Breast epithelium (tissue), 4 donors: Measurements from ENCODE around the gene CBX5. TPM values are rescaled to one million over a fixed set of nuclear protein-coding genes. Genes with fewer than 3 reads are reported as not detected.
A peak's percentile ranks its signal among the peaks of the same experiment; 100 is the strongest.

Experiments used
- DNase-seq, 2 donors: peaks; one replicate each; pipeline ENCODE4 v3.0.0-alpha.2; 2019; ENCODE audit warnings: low spot score in 2 of 2
- H3K27ac ChIP-seq, 2 donors: fragments of 200-600 bp; sonication (generic) in 1 of 2; one replicate each; pipeline ENCODE4 v1.5.1; 2016 to 2019; ENCODE audit warnings: mild to moderate bottlenecking in 1 of 2
- H3K27me3 ChIP-seq, 2 donors: fragments of 200-600 bp; sonication (generic) in 1 of 2; one replicate each; pipeline versions ENCODE4 v1.5.1 to v1.6.0; 2017 to 2019; ENCODE audit warnings: control low read depth in 1 of 2, mild to moderate bottlenecking in 1 of 2
- H3K36me3 ChIP-seq: fragments of 200-600 bp; one replicate; pipeline ENCODE4 v1.5.1; 2019
- H3K4me1 ChIP-seq, 2 donors: fragments of 200-600 bp; sonication (generic); one replicate each; pipeline ENCODE4 v1.5.1; 2016 to 2019; ENCODE audit warnings: control low read depth in 1 of 2
- H3K4me3 ChIP-seq, 3 donors: fragments of 200-600 bp; sonication (generic); 1 replicate in 2 of 3; 2 replicates in 1 of 3; pipeline ENCODE4 v1.5.1; 2016 to 2019; ENCODE audit warnings: mild to moderate bottlenecking in 3 of 3, moderate library complexity in 2 of 3
- H3K9me3 ChIP-seq, 2 donors: fragments of 200-600 bp; sonication (generic) in 1 of 2; one replicate each; pipeline ENCODE4 v1.5.1; 2016 to 2019; ENCODE audit warnings: control low read depth in 1 of 2
- CTCF ChIP-seq, 3 donors: fragments of 450-650 bp; IDR thresholded peaks; one replicate each; pipeline ENCODE4 v1.5.1; 2016 to 2017; ENCODE audit warnings: antibody characterized with exemption in 3 of 3, mild to moderate bottlenecking in 3 of 3, moderate library complexity in 3 of 3
- POLR2A ChIP-seq: fragments of 450-650 bp; IDR thresholded peaks from one replicate; pipeline ENCODE4 v1.6.1; 2016; ENCODE audit warnings: antibody characterized with exemption, mild to moderate bottlenecking, moderate library complexity
- POLR2AphosphoS5 ChIP-seq, 3 donors: sonication (generic); formaldehyde crosslinking; IDR thresholded peaks; one replicate each; pipeline ENCODE4 v1.6.1; 2017; ENCODE audit warnings: antibody characterized with exemption in 3 of 3
- intact Hi-C: fragments of 100-400 bp; cut with DNase I; formaldehyde crosslinking; loops from one replicate; pipeline ENCODE4 v1.15.1; 2023; ENCODE audit warnings: low total_unique reads
- total RNA-seq, 3 donors: library from RNA; depleted of rRNA; stranded (reverse); fragments of >200 nt; gene quantifications; one replicate each; pipeline ENCODE4 v1.1.0, GENCODE V29; 2016

The CBX5 gene
- total RNA-seq, 3 donors from 2014 or later: 22.4 to 45.8 (median 31.8) TPM

DNA sequence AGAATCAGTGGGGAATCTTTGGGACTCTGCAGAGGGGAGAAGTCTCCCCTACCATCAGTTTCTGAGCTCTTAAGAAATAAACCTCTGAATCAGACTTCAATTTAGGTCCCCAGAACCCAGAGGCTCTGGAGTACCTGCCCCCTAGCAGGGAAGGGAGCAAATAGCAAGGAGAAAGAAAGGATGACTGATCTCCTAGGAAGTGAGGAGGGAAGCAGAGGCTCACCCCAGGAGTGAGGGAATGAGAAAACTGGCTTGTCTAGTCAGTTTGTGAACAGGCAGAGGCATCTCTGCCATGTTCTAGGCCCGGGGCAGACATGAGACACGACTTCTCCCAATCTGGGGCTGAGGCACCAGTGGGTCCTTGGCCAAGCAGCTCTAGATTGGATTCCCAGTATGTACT, 66.8 kb downstream of the CBX5 start:
- DNase-seq: no peak
- H3K9me3 ChIP-seq: no peaks in the 10 kb centered on the region
- peaks cover 0 to 9% of the 10 kb centered on the region in 2 donors for H3K27me3 ChIP-seq
- TF ChIP-seq POLR2A (no peak), POLR2AphosphoS5 (IDR thresholded peaks at IDR 0.05) (no peak)
- peaks cover 0 to 11% of the 10 kb centered on the region in 2 donors for H3K4me1 ChIP-seq
- intact Hi-C loops: loop anchor here (10.0 kb wide), 1 partner anchor 152 kb away; the partner anchor contains the start of gene GPR84
- no peaks in the 10 kb centered on the region for H3K36me3 ChIP-seq
- H3K27ac ChIP-seq: no peak overlapping the region
- H3K4me3 ChIP-seq: no peak overlapping the region

GRCh38 chr12:54211920-54212319, 68.0 kb downstream of the CBX5 start:
- intact Hi-C loops: loop anchor here (10.0 kb wide), 1 partner anchor 153 kb away; the partner anchor contains the start of gene GPR84
- no peak for DNase-seq

GRCh38 chr12:54210400-54210790, 69.5 kb downstream of the CBX5 start:
- Histone ChIP-seq H3K27ac (no peak overlapping the region), H3K4me3 (no peak overlapping the region), H3K4me1 (peaks cover 0 to 3% of the 10 kb centered on the region in 2 donors), H3K9me3 (no peaks in the 10 kb centered on the region), H3K36me3 (no peaks in the 10 kb centered on the region), H3K27me3 (peaks cover 0 to 4% of the 10 kb centered on the region in 2 donors)
- intact Hi-C loops: loop anchor here (10.0 kb wide), 1 partner anchor 154 kb away; the partner anchor contains the start of gene GPR84
- TF ChIP-seq CTCF (IDR thresholded peaks at IDR 0.05) (no peak), POLR2A (no peak), POLR2AphosphoS5 (IDR thresholded peaks at IDR 0.05) (no peak)
- no peak for DNase-seq

More at GRCh38 chr12:54211920-54212319, 68.0 kb downstream of the CBX5 start:
- H3K9me3 ChIP-seq: no peaks in the 10 kb centered on the region
- H3K27me3 ChIP-seq: peaks cover 0 to 4% of the 10 kb centered on the region in 2 donors
- TF ChIP-seq CTCF (IDR thresholded peaks at IDR 0.05) (no peak), POLR2AphosphoS5 (IDR thresholded peaks at IDR 0.05) (no peak), POLR2A (no peak)
- H3K4me3 ChIP-seq: no peak overlapping the region
- no peak overlapping the region for H3K27ac ChIP-seq
- no peaks in the 10 kb centered on the region for H3K36me3 ChIP-seq
- H3K4me1 ChIP-seq: peaks cover 0 to 3% of the 10 kb centered on the region in 2 donors

DNA sequence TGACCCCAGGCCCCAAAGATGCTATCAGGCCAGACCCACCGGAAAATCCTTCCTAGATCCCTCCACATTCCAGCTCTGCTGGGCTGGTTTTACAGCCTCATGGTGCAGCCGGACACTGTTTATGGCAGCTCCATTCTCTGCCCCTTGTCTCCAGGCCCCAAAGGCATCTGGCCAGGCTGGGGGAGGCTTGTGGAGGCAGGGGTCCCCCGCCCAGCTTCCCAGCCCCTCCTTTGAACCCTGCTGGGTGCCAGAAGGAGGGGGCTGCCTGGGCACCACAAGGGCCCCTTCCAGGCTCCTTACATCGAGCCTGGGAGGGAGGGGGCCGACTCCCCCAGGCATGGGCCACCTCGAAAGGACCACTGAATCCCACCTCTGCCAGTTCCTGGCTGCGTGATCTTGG, 71.3 kb downstream of the CBX5 start:
- DNase-seq: no peak
- H3K4me3 ChIP-seq: no peak overlapping the region
- no peak overlapping the region for H3K27ac ChIP-seq
- H3K36me3 ChIP-seq: no peaks in the 10 kb centered on the region
- no peaks in the 10 kb centered on the region for H3K9me3 ChIP-seq
- intact Hi-C loops: loop anchor here (10.0 kb wide), 1 partner anchor 204 kb away; the partner anchor contains the start of genes HOXC8 and HOXC9
- no peaks in the 10 kb centered on the region for H3K4me1 ChIP-seq
- H3K27me3 ChIP-seq: peaks cover 0 to 4% of the 10 kb centered on the region in 2 donors
- TF ChIP-seq CTCF (IDR thresholded peaks at IDR 0.05) (no peak), POLR2A (no peak), POLR2AphosphoS5 (IDR thresholded peaks at IDR 0.05) (no peak)

GRCh38 chr12:54207539-54208294, 72.2 kb downstream of the CBX5 start:
- intact Hi-C loops: loop anchor here (10.0 kb wide), 1 partner anchor 203 kb away; the partner anchor contains the start of genes HOXC8 and HOXC9
- no peaks in the 10 kb centered on the region for H3K36me3 ChIP-seq
- H3K9me3 ChIP-seq: no peaks in the 10 kb centered on the region
- H3K27ac ChIP-seq: no peak overlapping the region
- H3K4me1 ChIP-seq: no peaks in the 10 kb centered on the region
- H3K4me3 ChIP-seq: no peak overlapping the region
- H3K27me3 ChIP-seq: no peaks in the 10 kb centered on the region
- TF ChIP-seq POLR2A (no peak), CTCF (IDR thresholded peaks at IDR 0.05) (peak; percentile 91 to 94 (median 94)), POLR2AphosphoS5 (IDR thresholded peaks at IDR 0.05) (peak in 1 of 3 donors; percentile 31)
- peak; percentile 60 to 78 for DNase-seq
